ENCODE results near the gene DACH1. TPM values are rescaled to one million over a fixed set of nuclear protein-coding genes. Genes with fewer than 3 reads are reported as not detected.

The DACH1 gene
- total RNA-seq, 1 experiment from 2014 or later = 0.11 TPM

GRCh38 chr13:71820699-71821098 lies 46.3 kb downstream of the DACH1 start:
- Histone ChIP-seq H3K27ac (ENCODE audit: low read depth, low read length, poor library complexity, severe bottlenecking) (no peak overlapping the region), H3K36me3 (ENCODE audit: insufficient read depth, low read length, poor library complexity, severe bottlenecking) (no peaks in the 10 kb centered on the region), H3K4me1 (ENCODE audit: insufficient read depth, low read length, poor library complexity, severe bottlenecking) (no peaks in the 10 kb centered on the region), H3K27me3 (replicated peaks; ENCODE audit: insufficient read depth, low read depth, low read length, poor library complexity) (peaks cover 3% of the 10 kb centered on the region), H3K4me3 (ENCODE audit: low read depth, low read length, poor library complexity, severe bottlenecking) (no peak overlapping the region), H3K9me3 (ENCODE audit: low read depth, low read length, poor library complexity, severe bottlenecking) (no peaks in the 10 kb centered on the region)
- no peak for TF ChIP-seq EZH2 (IDR thresholded peaks at IDR 0.05; ENCODE audit: borderline replicate concordance, low read depth, low read length, poor library complexity, severe bottlenecking)
- TF ChIP-seq, protein P1, sequence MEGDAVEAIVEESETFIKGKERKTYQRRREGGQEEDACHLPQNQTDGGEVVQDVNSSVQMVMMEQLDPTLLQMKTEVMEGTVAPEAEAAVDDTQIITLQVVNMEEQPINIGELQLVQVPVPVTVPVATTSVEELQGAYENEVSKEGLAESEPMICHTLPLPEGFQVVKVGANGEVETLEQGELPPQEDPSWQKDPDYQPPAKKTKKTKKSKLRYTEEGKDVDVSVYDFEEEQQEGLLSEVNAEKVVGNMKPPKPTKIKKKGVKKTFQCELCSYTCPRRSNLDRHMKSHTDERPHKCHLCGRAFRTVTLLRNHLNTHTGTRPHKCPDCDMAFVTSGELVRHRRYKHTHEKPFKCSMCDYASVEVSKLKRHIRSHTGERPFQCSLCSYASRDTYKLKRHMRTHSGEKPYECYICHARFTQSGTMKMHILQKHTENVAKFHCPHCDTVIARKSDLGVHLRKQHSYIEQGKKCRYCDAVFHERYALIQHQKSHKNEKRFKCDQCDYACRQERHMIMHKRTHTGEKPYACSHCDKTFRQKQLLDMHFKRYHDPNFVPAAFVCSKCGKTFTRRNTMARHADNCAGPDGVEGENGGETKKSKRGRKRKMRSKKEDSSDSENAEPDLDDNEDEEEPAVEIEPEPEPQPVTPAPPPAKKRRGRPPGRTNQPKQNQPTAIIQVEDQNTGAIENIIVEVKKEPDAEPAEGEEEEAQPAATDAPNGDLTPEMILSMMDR (conservative IDR thresholded peaks at IDR 0.05; ENCODE audit: low read depth, low read length) = no peak
- ChIA-PET CTCF (no interaction called here), POLR2A (ENCODE audit: low non-redundant PET) (no interaction called here)
- no peak for DNase-seq (ENCODE audit: low spot score)
- intact Hi-C loops (cut with micrococcal nuclease; ENCODE audit: unreplicated experiment) = no loop called here
- no TSS peak for BruUV-seq (replicated peaks)

DNA sequence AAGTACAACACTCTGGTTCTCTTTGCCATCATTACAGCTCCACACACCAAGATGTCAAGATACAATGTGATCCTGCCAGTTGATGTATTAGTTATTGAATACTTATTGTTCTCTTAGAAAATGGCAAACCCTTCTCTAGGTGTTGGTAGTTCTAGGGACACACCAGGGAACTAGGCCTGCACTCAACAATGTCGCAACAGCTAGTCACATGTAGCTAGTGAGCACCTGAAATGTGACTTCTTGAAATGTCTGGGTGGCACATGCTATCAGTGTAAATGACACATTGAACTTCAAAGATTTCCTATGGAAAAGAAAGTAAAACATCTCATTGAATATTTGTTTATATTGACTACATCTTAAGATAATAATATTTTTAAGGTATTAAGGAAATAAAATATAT lies 49.7 kb downstream of the DACH1 start:
- no peaks in the 10 kb centered on the region for H3K4me1 ChIP-seq (ENCODE audit: insufficient read depth, low read length, poor library complexity, severe bottlenecking)
- BruUV-seq (replicated peaks) = no TSS peak

DNA sequence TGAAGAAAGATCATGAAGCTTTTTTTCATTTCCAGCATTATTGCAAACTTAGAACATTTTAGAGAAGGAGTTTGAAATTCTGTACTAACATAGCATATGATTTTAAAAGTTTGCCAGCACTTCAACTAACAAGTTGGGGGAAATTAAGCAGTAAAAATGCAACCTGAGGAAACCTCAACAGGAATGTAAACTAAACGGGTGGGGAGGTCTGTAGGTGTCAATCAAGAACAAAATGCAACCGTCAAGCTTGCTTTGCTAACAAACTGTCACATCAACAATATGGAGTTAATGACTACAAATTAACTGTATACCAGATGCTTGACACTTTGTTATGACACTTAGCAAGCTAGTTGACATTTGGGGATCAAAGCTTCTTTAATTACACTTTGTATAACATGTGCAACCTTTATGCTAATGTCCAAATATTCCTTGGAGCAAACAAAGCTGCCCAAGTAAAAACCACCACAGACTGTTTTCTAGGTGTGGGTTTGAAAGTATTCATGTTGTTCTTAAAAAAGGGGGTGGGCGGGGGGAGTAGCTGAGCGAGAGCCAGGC lies 52.1 kb downstream of the DACH1 start:
- intact Hi-C loops (cut with micrococcal nuclease; ENCODE audit: unreplicated experiment) = no loop called here
- no peak for DNase-seq (ENCODE audit: low spot score)
- no peaks in the 10 kb centered on the region for H3K4me1 ChIP-seq (ENCODE audit: insufficient read depth, low read length, poor library complexity, severe bottlenecking)
- CTCF ChIA-PET = interaction anchor here (0.6 kb wide), 1 partner anchor 30 kb away, joined by 3 read pairs; no protein-coding TSS in a partner anchor
- POLR2A ChIA-PET (ENCODE audit: low non-redundant PET) = no interaction called here
- peaks cover 4% of the 10 kb centered on the region for H3K27me3 ChIP-seq (replicated peaks; ENCODE audit: insufficient read depth, low read depth, low read length, poor library complexity)
- TF ChIP-seq, protein P1 (conservative IDR thresholded peaks at IDR 0.05; ENCODE audit: low read depth, low read length) = no peak
- no peak for TF ChIP-seq EZH2 (IDR thresholded peaks at IDR 0.05; ENCODE audit: borderline replicate concordance, low read depth, low read length, poor library complexity, severe bottlenecking)
- no TSS peak for BruUV-seq (replicated peaks)
- no peaks in the 10 kb centered on the region for H3K9me3 ChIP-seq (ENCODE audit: low read depth, low read length, poor library complexity, severe bottlenecking)
- H3K36me3 ChIP-seq (ENCODE audit: insufficient read depth, low read length, poor library complexity, severe bottlenecking) = no peaks in the 10 kb centered on the region
- H3K4me3 ChIP-seq (ENCODE audit: low read depth, low read length, poor library complexity, severe bottlenecking) = no peak overlapping the region
- H3K27ac ChIP-seq (ENCODE audit: low read depth, low read length, poor library complexity, severe bottlenecking) = no peak overlapping the region

More for the DNA sequence above, 49.7 kb downstream of the DACH1 start:
- TF ChIP-seq EZH2 (IDR thresholded peaks at IDR 0.05; ENCODE audit: borderline replicate concordance, low read depth, low read length, poor library complexity, severe bottlenecking) = no peak
- TF ChIP-seq, protein P1 (conservative IDR thresholded peaks at IDR 0.05; ENCODE audit: low read depth, low read length) = no peak
- CTCF ChIA-PET = no interaction called here
- POLR2A ChIA-PET (ENCODE audit: low non-redundant PET) = no interaction called here
- DNase-seq (ENCODE audit: low spot score) = no peak
- intact Hi-C loops (cut with micrococcal nuclease; ENCODE audit: unreplicated experiment) = no loop called here
- H3K27me3 ChIP-seq (replicated peaks; ENCODE audit: insufficient read depth, low read depth, low read length, poor library complexity) = peaks cover under 1% of the 10 kb centered on the region
- H3K4me3 ChIP-seq (ENCODE audit: low read depth, low read length, poor library complexity, severe bottlenecking) = no peak overlapping the region
- H3K9me3 ChIP-seq (ENCODE audit: low read depth, low read length, poor library complexity, severe bottlenecking) = no peaks in the 10 kb centered on the region
- H3K36me3 ChIP-seq (ENCODE audit: insufficient read depth, low read length, poor library complexity, severe bottlenecking) = no peaks in the 10 kb centered on the region
- H3K27ac ChIP-seq (ENCODE audit: low read depth, low read length, poor library complexity, severe bottlenecking) = no peak overlapping the region
